Effector memory CD4-positive, alpha-beta T cell (primary cell): ENCODE results near the gene CAPN5.

Experiments
- DNase-seq, 3 donors: peaks; one replicate each; pipeline ENCODE4 v3.0.0-alpha.2; 2020
- H3K27ac ChIP-seq: 2 replicates; pipeline ENCODE4 v1.7.0; 2013; ENCODE audit warnings: mild to moderate bottlenecking, low read length, moderate library complexity; ENCODE audit not compliant: insufficient read depth, poor library complexity, severe bottlenecking
- H3K27me3 ChIP-seq: replicated peaks from 2 replicates; pipeline ENCODE4 v1.7.0; 2013; ENCODE audit warnings: mild to moderate bottlenecking, low read length; ENCODE audit not compliant: insufficient read depth, control insufficient read depth, poor library complexity, severe bottlenecking
- H3K36me3 ChIP-seq: 2 replicates; pipeline ENCODE4 v1.7.0; 2013; ENCODE audit warnings: mild to moderate bottlenecking, low read length, moderate library complexity; ENCODE audit not compliant: control insufficient read depth, insufficient read depth
- H3K4me1 ChIP-seq: 2 replicates; pipeline ENCODE4 v1.7.0; 2013; ENCODE audit warnings: low read length, mild to moderate bottlenecking; ENCODE audit not compliant: control insufficient read depth, insufficient read depth, poor library complexity, severe bottlenecking
- H3K4me3 ChIP-seq: 2 replicates; pipeline ENCODE4 v1.7.0; 2013; ENCODE audit warnings: low read length, low read depth, mild to moderate bottlenecking; ENCODE audit not compliant: insufficient read depth, poor library complexity, severe bottlenecking
- H3K9me3 ChIP-seq: 2 replicates; pipeline ENCODE4 v1.7.0; 2013; ENCODE audit warnings: mild to moderate bottlenecking, low read length, moderate library complexity; ENCODE audit not compliant: control insufficient read depth

Gene CAPN5

DNA sequence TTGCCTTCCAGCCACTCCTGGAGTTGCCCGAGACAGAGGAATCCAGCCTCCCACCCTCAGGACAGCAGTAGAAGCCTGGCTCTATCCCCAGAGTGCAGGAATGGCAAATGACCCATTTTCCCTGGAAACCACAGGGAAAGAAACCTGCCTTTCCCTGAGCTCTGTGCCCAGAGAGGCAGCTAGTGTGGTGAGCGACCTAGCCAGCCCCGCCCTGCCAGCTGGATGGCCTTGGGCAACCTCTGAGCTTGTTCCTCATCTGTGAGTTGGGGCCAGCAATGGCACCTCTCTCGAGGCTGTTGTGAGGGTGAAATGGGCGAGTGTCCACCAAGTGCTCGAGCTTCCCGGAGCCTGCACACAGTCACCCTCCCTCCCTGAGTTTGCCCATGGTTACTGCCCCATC is 39.5 kb downstream of the CAPN5 start:
- no peak overlapping the region for H3K4me3 ChIP-seq
- no peak overlapping the region for H3K27ac ChIP-seq
- H3K4me1 ChIP-seq = no peaks in the 10 kb centered on the region
- no peaks in the 10 kb centered on the region for H3K27me3 ChIP-seq
- H3K9me3 ChIP-seq = no peaks in the 10 kb centered on the region
- no peak for DNase-seq
- no peaks in the 10 kb centered on the region for H3K36me3 ChIP-seq

DNA sequence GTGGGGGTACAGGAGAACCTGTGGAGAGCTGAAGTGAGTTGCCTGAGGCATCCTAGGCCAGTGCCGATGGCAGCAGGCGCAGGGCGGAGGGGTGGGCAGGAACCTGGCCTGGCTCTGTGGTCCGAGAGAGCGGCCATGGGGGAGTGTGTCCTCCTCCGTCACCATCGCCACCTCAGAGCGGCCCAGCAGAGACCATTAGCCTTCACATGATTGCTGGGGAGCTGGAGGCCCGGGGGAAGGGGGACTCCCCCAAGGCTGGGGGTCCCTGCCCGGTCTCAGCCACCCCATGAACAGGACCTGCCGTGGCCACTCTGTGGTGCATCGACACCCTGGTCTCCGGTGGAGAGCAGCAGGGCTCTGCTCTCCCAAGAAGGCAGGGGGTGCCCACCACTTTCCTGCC is 40.0 kb downstream of the CAPN5 start:
- no peaks in the 10 kb centered on the region for H3K36me3 ChIP-seq
- no peaks in the 10 kb centered on the region for H3K4me1 ChIP-seq
- H3K9me3 ChIP-seq = no peaks in the 10 kb centered on the region
- no peaks in the 10 kb centered on the region for H3K27me3 ChIP-seq
- H3K4me3 ChIP-seq = no peak overlapping the region
- no peak overlapping the region for H3K27ac ChIP-seq
- DNase-seq = no peak

- no peaks in the 10 kb centered on the region for H3K4me1 ChIP-seq
- no peak for DNase-seq
Observed at GRCh38 chr11:77107950-77108349, 41.2 kb downstream of the CAPN5 start.

GRCh38 chr11:77108436-77108835 is 41.7 kb downstream of the CAPN5 start:
- no peaks in the 10 kb centered on the region for H3K36me3 ChIP-seq
- no peaks in the 10 kb centered on the region for H3K27me3 ChIP-seq
- no peaks in the 10 kb centered on the region for H3K9me3 ChIP-seq
- no peak overlapping the region for H3K4me3 ChIP-seq
- no peaks in the 10 kb centered on the region for H3K4me1 ChIP-seq
- no peak overlapping the region for H3K27ac ChIP-seq
- no peak for DNase-seq

More at GRCh38 chr11:77107950-77108349, 41.2 kb downstream of the CAPN5 start:
- Histone ChIP-seq H3K27ac (no peak overlapping the region), H3K27me3 (no peaks in the 10 kb centered on the region), H3K4me3 (no peak overlapping the region), H3K36me3 (no peaks in the 10 kb centered on the region), H3K9me3 (no peaks in the 10 kb centered on the region)

DNA sequence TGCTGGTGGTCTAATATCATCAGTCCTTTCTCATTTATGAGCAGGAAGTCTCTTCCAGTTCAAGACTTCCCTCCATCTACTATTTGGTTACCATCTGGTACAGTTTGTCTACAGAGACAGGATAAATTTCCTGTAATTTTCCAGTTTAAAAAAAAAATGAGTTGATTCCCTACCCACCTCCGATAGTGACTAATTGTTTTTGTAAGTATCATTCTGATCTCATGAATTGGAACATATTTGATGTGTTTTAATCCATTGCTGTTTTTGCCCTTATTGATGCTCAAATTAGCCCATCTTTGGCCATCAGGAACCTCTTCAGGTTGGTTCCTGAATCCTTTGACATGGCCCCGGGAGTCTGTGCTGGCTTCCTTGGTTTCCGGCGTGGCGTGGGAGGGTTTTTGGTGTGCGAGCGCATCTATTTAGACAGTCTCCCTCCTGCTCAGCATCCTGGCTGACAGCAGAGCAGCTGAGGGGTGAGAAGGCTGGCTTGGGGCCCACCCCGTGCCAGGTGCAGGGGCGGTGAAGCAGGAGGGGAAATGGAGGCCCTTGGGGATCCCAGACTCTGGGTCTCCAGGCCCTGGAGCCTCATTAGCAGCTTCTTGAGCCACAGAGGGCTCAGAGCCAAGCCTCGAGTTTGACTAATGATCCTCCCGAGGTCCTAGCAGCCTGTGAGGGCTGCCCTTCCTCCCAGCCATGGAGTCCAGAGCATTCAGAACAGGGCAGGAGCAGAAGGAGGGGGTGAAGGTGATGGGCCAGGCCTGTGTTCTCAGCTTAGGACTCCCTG is 42.7 kb downstream of the CAPN5 start:
- Histone ChIP-seq H3K4me1 (no peaks in the 10 kb centered on the region), H3K27ac (no peak overlapping the region)

GRCh38 chr11:77110836-77111235 is 44.1 kb downstream of the CAPN5 start:
- Histone ChIP-seq H3K4me3 (no peak overlapping the region), H3K4me1 (no peaks in the 10 kb centered on the region), H3K27me3 (no peaks in the 10 kb centered on the region), H3K36me3 (no peaks in the 10 kb centered on the region), H3K27ac (no peak overlapping the region), H3K9me3 (no peaks in the 10 kb centered on the region)
- no peak for DNase-seq

More for the DNA sequence above, 42.7 kb downstream of the CAPN5 start:
- H3K27me3 ChIP-seq = no peaks in the 10 kb centered on the region
- DNase-seq = no peak
- H3K9me3 ChIP-seq = no peaks in the 10 kb centered on the region
- H3K36me3 ChIP-seq = no peaks in the 10 kb centered on the region
- no peak overlapping the region for H3K4me3 ChIP-seq

DNA sequence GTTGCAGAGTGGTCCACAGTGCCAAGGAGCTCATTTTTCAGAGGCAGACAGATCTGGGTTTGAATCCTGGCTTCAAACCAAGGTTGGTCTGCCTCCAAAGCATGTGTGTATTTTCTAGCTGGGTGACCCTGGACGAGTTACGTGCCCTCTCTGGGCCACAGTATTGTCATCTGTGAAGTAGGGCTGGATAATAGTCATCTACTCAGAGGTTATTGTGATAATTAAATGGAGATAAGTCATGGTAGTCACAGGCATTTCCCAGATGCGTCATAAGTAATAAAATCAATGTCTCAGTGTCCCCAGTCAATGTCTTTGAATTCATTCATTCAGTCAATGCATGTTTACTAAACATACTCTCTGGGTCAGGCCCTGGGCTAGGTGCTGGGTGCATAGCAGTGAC is 44.5 kb downstream of the CAPN5 start:
- Histone ChIP-seq H3K4me1 (no peaks in the 10 kb centered on the region), H3K27me3 (no peaks in the 10 kb centered on the region), H3K4me3 (no peak overlapping the region), H3K36me3 (no peaks in the 10 kb centered on the region), H3K9me3 (no peaks in the 10 kb centered on the region), H3K27ac (no peak overlapping the region)
- no peak for DNase-seq

DNA sequence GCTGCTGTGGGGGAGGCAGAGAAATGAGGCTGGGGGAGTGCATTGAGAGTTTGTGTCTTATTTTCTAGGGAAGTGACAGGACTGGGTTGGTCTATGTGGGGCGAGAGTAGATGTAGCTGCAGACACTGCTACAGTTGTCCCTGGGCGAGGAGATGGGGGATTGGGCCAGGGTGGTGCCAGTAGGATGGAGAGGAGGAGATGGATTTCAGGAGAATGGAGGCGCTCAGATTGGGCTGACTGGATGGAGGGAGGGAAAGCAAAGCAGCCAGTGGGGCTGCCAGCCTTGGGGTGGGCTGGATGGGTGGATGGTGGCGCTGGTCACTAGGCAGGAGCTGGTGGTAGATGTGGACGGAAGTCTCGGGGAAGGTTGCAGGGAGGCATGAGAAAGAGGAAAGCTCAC is 45.2 kb downstream of the CAPN5 start:
- Histone ChIP-seq H3K9me3 (no peaks in the 10 kb centered on the region), H3K27me3 (no peaks in the 10 kb centered on the region), H3K4me3 (no peak overlapping the region), H3K4me1 (no peaks in the 10 kb centered on the region), H3K36me3 (no peaks in the 10 kb centered on the region), H3K27ac (no peak overlapping the region)
- no peak for DNase-seq

DNA sequence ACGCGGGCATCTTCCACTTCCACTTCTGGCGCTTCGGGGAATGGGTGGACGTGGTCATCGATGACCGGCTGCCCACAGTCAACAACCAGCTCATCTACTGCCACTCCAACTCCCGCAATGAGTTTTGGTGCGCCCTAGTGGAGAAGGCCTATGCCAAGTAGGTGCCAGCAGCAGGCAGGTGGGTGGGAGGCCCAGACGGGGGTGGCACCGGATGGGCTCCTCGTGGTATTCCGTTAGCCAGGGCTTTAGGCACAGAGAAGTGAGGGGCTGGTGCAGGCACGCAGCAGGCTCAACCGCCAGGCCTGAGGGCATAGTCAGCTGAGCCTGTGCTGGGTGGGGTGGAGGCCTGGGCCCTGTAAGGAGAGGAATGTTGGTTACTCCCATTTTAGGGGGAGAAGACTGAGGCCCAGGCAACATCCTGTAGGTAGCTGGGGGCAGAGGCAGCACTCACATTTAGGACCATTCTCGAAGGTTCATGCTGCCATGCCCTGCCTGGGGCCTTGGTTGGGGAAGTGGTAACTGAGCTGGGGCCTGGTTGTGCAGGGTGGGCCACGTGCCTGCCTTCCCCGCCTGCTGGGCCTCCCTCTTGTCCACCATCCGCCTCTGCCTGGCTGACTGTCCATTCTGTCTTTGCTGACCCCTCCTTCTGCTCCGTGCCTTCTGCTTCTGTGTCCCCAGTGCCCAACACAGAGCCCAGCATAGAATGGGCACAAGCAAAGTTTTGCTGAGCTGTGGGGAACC is 46.0 kb downstream of the CAPN5 start:
- Histone ChIP-seq H3K27me3 (no peaks in the 10 kb centered on the region), H3K9me3 (no peaks in the 10 kb centered on the region), H3K4me1 (no peaks in the 10 kb centered on the region), H3K4me3 (no peak overlapping the region), H3K27ac (no peak overlapping the region), H3K36me3 (no peaks in the 10 kb centered on the region)
- no peak for DNase-seq

- Histone ChIP-seq H3K27me3 (no peaks in the 10 kb centered on the region), H3K4me3 (no peak overlapping the region), H3K27ac (no peak overlapping the region), H3K9me3 (no peaks in the 10 kb centered on the region), H3K4me1 (no peaks in the 10 kb centered on the region), H3K36me3 (no peaks in the 10 kb centered on the region)
- no peak for DNase-seq
Observed at GRCh38 chr11:77113382-77114088, 46.8 kb downstream of the CAPN5 start.
